HG03139 (cell line): ENCODE measurements around the gene ZNF782.
"Not testable (repeated sequence)": the region's sequence is repeated elsewhere in the genome, so short reads cannot be mapped to it uniquely, and the experiment has no call there.

Source experiments
- ATAC-seq: cut with Tn5 transposase; IDR thresholded peaks from one replicate; pipeline ENCODE4 v1.9.1; 2021; ENCODE audit not compliant: unreplicated experiment

ZNF782 gene

GRCh38 chr9:96853781-96854650, at the start of gene ZNF782:
TSS of gene ZNF782 (minus strand) at chr9:96854514. CDS start at chr9:96851961, 2,553 bp downstream.
- ATAC-seq, result peak; percentile 92

GRCh38 chr9:96900010-96900409, 45.7 kb upstream of the ZNF782 start:
- ATAC-seq, result not testable (repeated sequence)

DNA sequence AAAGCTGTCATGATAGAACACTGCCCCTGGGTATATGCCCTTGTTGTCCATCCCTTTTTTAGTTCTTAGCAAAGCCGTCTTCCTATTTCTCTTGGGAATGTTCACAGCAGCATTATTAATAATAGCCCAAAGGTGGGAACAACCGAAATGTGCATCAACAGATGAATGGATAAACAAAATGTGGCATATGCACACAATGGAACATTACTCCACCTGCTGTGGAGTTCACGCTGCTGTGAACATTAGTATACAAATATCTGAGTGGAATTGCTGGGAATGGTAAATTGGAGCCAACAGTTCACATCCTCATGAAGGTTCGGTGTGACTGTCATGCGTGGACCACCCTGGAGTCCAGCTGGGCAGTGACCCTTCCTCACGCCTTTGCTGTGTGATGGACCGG, 37.8 kb upstream of the ZNF782 start:
- no peak for ATAC-seq

- no peak for ATAC-seq
Observed at GRCh38 chr9:96888591-96888990, 34.3 kb upstream of the ZNF782 start.

DNA sequence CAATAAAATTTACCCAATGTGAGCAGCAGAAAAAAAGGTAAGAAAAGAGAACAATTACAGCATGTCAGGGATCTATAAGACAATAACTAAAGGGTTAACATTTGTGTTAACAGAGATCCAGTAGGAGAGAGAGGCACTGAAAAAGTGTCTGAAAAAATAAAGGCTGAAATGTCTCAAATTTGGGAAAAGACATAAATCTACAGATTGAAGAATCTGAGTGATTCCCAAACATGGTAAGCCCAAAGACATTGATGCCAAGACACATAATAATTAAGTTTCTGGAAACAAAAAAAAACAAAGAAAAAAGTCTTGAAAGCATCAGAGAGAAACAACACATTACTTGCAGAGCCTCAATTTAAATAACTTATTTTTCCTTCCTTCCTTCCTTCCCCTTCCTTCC, 31.1 kb upstream of the ZNF782 start:
- ATAC-seq, result no peak

DNA sequence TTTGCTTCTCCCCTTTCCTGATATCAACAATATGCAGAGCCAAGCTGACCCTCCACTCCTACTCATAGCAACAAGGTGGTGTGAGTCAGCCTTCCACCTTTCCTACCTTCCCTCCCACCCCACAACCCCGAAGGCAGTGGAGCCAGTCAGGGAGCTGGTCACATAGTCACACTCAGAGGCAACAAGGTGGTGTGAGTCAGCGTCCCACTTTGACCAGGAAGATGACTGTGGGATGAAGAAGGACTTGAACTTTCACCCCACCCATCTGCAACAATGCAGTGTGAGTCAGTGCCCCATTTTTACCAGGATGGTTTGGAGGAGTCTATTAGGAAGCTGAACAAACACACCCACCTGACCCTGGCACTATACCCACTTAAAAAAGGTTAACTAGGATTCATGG, 30.1 kb upstream of the ZNF782 start:
- ATAC-seq, result no peak

DNA sequence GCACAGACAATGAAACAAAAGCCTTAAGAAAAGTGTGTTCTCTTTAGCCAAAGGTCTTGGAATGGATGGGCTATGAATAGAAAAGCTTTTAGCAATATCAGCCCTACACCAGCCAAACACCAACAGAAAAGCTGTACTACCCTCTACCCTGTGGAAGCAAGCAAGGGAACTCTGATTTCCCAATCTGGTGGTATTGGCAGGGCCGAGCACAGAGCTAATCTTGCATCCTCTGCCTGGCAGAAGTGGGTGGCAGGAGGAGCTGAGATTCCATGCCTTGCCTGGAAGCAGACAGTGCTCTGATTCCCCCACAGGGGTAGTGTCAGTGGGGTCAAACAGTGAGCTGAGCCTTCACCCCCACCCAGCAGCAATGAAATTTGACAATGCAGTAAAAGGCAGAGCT, 29.6 kb upstream of the ZNF782 start:
- no peak for ATAC-seq

DNA sequence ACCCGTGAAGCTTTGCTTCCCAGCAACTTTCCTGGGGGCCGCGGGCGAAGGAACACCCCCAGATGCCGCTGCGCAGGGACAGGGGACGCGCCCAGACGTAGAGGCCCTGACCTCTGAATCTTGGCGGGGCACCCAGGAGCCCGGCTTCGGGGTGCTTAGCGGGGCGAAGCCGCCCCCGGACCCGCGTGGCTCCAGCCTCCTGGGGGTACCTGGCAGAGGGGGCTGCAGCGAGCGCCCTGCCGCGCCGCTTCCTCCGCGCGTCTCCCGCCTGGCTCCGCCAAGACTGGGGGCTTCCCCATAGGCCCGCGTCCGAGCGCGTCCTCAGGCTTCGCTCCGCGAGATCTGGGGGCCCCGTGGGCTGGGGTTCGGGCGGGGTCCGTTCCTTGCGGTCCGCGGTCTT, 23.0 kb upstream of the ZNF782 start:
- ATAC-seq, result no peak

DNA sequence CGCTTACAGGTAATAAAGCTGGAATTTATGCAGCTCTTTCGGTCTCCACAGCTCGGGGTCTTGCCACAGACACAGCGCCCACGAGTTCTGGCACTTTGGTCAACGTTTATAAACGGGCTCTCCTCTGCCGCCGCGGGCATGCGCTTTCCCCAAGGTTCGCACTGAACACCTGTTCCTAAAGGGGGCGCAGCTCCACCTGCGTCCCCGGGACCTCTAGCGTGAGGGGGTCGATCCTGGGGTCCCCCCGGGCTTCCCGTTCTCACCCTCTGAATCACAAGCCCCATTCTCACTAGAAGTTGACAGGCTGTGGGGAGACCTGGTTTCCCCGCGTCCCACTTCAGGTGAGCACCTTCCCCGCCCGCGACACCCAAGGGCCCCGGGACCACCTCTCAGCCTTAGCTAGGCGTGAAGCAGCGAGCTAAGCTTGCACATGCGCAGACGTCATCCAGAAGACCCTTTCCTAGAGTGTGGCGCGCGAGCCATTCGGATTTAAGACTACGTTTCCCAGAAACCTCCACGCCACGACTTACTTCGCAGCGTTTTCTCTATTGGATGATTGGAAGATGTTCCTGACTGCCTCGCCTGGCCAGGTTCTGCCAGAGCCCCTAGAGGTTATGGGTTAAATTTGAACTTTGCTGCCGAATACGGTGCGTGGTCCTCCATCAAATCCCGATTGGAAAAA, 21.3 kb upstream of the ZNF782 start:
- ATAC-seq, result peak; percentile 53

DNA sequence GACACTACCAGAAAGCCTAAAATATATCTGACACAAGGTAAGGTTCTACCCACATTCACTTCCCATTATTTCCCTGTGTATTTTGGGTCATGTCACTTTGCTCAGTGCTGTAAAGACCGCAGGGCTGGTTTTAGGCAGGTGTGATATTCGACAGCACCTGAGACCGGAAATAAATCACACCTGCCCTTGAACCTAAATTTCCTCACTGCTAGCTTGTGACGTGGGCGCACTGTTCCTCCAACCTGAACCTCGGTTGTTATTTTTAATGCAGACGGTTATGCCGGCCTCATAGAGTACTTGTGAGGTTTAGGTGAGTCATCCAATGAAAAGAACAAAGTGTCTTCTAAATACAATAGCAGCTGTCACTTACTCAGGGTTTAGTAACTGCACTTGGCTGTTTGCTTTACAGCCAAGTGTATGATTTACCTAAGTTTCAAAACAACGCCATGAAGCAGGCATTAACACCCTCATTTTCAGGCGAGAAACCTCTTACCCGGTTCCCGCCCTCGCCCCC, 20.7 kb upstream of the ZNF782 start:
- ATAC-seq, result peak; percentile 42

GRCh38 chr9:96874201-96874785, 20.0 kb upstream of the ZNF782 start:
- ATAC-seq, result no peak

DNA sequence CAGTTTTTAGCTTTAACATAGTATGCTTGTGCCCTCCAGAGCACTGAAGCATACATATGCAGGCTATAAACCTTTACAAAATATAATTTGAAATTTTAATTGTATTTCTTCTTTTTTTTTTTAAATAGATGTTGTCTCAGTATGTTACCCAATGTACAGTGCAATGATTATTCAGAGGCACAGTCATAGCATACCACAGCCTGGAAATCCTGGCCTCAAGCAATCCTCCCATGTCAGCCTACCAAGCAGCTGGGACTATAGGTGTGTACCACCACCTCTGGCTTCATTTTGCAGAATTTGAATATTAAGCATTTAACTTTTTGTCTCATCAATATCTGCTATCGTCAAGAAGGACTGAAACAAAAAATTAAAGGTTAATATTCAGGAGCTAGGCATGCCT, 16.9 kb upstream of the ZNF782 start:
- ATAC-seq, result no peak

DNA sequence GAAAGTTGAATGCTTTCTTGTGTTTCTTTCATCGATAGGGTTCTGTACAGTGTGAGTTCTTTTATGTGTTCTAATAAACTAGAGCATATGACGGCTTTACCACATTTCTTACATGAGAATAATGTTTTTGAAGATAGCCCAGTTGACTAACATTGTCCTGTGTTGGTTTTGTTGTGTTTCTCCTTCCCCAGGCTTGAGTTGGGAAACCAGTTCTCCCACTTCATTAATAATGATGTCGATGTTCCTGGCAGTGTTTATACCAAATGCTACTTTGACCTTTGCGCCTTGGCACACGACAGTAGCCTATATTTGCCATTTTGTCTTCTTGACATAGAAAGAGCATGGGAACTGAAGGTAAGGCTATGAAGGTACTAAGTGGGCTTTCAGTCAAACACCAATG, 14.4 kb upstream of the ZNF782 start:
- ATAC-seq, result no peak

- no peak for ATAC-seq
Observed at GRCh38 chr9:96867079-96867804, 12.9 kb upstream of the ZNF782 start.

DNA sequence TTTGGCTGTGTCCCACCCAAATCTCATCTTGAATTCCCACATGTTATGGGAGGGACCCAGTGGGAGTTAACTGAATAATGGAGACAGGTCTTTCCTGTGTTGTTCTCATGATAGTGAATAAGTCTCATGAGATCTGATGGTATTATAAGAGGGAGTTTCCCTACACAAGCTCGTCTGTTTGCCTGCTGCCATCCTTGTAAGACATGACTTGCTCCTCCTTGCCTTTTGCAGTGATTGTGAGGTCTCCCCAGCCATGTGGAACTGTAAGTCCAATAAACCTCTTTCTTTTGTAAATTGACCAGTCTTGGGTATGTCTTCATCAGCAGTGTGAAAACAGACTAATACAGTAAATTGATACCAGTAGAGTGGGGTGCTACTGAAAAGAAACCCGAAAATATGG, 10.9 kb upstream of the ZNF782 start:
- not testable (repeated sequence) for ATAC-seq

GRCh38 chr9:96859461-96860198, 5.3 kb upstream of the ZNF782 start:
- ATAC-seq, result no peak

DNA sequence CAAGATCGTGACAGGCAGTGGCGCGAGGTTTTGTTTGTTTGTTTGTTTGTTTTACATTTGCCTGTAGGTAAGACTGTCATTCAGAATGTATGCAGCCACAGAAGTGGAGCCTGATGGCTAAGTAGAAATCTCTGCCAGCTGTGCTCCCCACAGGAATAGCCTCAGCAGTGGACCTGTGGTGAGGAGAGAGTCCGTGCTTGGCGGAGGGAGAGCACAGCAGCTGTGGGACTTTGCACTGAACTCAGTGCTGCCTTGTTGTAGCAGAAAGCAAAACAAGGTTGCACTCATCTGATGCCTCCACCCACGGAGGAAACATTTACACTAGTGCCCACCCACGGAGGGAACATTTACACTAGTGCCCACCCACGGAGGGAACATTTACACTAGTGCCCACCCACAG, 4.4 kb upstream of the ZNF782 start:
- no peak for ATAC-seq

GRCh38 chr9:96858018-96858573, 3.8 kb upstream of the ZNF782 start:
- ATAC-seq, result no peak

- no peak for ATAC-seq
Observed at GRCh38 chr9:96856363-96857286, 2.3 kb upstream of the ZNF782 start.
